Hematopoietic multipotent progenitor cell treated with erythropoietin and hydrocortisone succinate and interleukin-3 and kit ligand, for 17 days (in vitro differentiated cells): ENCODE data around the gene STON2.
"Not testable (repeated sequence)": the region's sequence is repeated elsewhere in the genome, so short reads cannot be mapped to it uniquely, and the experiment has no call there.

Experiments used
- DNase-seq: peaks from one replicate; pipeline ENCODE4 v3.0.0-alpha.2; 2015; ENCODE audit warnings: low spot score

The STON2 gene

DNA sequence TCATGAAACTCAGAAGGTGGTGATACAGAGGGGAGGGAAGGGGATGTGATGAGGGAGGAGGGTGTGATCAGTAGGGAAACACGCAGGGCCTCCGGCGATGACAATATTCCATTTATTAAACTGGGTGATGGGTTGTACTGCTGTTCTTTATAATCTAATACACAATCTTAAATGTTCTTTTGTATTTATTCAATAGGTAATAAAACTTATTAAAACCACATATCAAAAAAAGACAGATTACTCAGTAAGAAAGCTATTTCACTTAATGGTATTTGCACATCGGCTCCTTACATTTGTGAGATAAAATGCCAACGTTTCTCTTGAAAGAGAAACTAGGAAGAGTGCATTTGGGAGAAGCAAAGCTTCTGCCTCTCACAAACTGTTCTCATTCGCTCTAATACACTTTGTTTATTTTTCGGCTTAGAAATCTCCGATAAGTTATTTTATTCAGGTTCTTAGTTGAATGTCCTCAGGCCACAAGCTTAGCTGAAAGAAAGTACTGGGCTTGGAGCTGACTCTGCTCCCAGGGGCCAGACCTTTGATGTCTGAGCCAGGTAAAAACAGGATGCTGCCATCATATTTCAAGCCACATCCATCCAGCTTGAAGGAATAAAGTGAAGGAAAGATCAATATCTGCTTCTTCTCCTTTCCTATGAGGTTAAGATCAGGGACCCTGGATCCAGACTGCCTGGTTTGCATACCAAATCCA lies 17.5 kb downstream of the STON2 start:
- DNase-seq = no peak

GRCh38 chr14:81380009-81380408 lies 20.1 kb downstream of the STON2 start:
- not testable (repeated sequence) for DNase-seq

GRCh38 chr14:81371802-81372201 lies 28.3 kb downstream of the STON2 start:
- DNase-seq = no peak

- DNase-seq = no peak
These were observed 32.6 kb downstream of the STON2 start for GRCh38 chr14:81367563-81367962.

DNA sequence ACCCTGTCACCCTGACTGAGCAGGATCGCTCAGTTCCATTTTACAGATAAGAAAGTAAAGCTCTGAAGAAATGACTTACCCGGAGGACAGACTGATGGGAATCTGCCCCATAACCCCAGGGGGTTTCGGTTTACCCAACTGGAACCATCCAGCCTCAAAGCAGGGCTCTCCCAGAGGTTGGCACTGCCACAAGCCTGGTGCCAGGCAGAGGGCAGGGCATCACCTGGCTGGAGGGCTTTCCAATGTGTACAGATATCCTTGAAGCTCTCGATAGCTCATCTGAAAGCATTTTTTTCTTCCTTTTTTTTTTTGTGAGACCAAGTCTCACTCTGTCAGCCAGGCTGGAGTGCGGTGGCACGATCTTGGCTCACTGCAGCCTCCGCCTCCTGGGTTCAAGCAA lies 33.2 kb downstream of the STON2 start:
- DNase-seq = no peak

DNA sequence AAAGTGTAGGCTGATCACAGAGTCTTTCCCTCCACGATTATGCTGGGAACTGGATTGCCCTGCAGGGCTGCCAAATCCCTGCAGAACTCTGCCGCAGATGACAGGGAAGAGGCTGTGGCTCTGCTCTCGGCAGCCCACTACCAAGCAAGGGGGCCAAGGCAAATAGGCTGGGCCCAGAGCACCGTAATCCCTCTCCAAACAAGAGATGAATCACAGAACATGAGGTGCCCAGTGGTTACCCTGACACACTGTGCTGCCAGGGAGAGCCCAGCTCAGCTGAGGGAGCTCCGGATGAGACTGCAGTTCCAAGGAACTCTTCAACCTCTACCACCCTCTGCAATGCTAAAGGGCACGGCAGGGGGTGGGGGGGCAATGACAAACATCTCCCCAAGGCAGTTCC lies 33.9 kb downstream of the STON2 start:
- DNase-seq = no peak

DNA sequence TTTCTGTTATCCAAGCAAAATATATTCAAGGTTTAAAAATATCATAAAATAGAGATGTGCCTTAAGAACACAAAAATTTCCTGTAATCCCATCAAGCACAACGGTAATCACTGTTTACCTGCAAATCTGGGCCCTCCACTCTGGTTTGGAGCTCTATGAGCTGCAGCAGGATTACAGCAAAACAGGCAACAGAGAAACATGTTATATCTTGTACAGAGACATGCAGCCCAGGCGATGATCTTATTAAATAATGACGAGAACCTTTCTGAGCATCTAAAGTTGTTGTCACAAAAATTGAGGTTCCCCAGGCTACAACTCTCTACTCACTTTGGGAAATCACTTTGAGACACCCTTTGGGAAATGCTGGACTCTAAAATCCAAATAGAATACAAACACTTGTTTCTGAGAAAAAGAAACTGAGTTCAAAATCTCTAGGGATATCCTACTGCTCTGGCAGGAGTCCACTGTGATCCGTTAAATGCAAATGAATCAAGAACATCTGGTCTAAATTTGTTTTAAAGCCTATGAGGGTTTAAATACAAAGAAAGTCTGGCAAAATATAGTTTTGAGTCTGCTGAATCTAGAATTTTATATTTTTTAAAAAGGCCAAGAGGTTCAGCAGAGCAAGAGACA lies 36.3 kb downstream of the STON2 start:
- no peak for DNase-seq

GRCh38 chr14:81353691-81354323 lies 46.3 kb downstream of the STON2 start:
- no peak for DNase-seq

DNA sequence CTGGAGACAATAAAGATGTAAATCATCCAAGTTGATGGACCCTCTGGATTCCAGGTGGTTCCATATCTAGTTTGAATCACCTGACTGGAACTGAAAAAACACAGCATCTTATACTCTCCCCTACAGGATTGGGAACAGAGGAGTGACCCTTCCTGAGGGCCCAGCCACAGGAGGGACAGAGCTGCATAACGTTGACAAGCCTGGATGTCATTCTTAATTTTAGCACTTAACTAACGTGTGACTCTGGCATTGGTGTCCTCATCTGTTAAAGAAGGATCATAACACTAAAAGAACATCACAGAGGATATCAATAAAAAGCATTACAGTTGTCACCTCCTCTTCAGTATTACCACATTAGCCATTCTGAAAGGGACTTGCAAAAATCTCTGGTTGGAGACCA lies 47.7 kb downstream of the STON2 start:
- DNase-seq = no peak

- no peak for DNase-seq
These were observed 48.9 kb downstream of the STON2 start for GRCh38 chr14:81351205-81351604.

GRCh38 chr14:81350344-81351130 lies 49.6 kb downstream of the STON2 start:
- DNase-seq = no peak

- DNase-seq = no peak
These were observed 52.1 kb downstream of the STON2 start for GRCh38 chr14:81348061-81348460.

DNA sequence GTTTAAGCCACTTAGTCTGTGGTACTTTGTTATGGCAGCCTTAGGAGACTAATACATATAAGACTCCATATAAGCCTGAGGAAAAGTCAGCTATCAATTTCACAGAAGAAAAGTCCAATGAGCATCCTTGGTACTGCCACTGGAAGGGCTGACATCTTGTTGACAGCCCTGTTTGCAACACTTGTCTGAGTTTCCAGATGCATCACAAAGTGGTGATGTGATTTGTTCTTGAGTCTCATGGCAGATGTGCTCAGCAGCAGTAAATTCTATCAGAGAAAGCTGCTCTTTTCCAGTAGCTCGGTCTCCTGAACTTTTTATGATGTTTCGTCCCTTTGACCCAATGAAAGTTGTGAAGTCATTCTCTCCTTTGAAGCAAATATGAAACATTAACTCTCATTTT lies 54.3 kb downstream of the STON2 start:
- no peak for DNase-seq

GRCh38 chr14:81344481-81345160 lies 55.5 kb downstream of the STON2 start:
- no peak for DNase-seq

DNA sequence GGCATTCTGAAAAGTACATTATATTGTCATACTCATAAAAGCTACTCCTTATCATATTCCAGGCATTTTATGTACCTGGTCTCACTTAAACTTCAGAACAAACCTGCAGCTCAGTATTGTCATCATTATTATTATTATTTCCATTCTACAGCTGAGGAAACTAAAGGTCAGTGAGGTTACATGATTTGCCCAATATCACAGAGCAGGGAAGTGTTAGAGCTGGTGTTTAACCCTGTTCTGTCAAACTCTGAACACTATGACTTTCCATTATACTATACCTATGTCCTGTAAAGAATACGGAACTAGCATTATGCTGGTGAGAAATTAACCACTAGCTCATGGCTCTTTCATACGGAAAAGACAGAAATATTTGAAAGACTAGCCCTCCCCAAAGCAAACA lies 56.4 kb downstream of the STON2 start:
- DNase-seq = no peak

DNA sequence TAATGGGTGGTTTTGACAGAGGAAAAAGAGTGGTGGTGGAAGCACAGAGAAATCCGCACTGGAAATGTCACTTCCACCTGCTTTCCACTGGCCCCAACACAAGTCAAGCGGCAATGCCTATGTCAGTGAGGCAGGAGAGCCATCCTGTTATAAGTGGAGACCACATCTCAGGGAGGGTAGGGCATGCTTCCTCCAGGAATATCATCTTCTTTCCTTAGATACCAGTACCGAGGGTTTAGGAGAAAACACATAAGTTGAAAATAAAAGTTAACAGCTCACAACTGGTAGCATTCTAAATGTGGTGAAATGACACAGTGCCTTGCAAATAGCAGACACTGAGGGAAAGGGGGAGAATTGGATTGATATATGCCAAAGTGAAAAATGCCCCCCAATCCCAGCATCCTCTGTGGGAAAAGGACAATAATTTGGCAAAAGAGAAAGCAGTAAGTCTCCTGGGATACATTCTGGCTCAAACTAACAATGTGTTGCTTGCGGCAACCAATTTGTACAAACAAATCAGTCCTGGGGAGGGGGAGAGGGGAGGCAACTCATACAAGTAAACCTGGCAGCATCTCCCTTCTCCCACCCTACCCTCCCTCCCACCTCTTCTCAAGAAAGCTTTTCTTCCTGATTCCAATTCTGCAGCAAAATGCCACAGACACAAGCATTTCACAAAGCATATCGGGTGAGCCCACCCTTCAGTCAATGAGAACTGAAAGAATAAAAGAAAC lies 57.1 kb downstream of the STON2 start:
- DNase-seq = no peak

- DNase-seq = no peak
These were observed 58.3 kb downstream of the STON2 start for GRCh38 chr14:81341781-81342180.

GRCh38 chr14:81341370-81341769 lies 58.8 kb downstream of the STON2 start:
- no peak for DNase-seq

GRCh38 chr14:81340201-81340600 lies 59.9 kb downstream of the STON2 start:
- DNase-seq = no peak

GRCh38 chr14:81337073-81337472 lies 63.1 kb downstream of the STON2 start:
- no peak for DNase-seq

GRCh38 chr14:81336009-81336408 lies 64.1 kb downstream of the STON2 start:
- DNase-seq = no peak
